Measurements from ENCODE around the gene ACOT7.

GRCh38 chr1:6300342-6301048 is 93.1 kb downstream of the ACOT7 start:
- TF ChIP-seq CTCF (IDR thresholded peaks at IDR 0.05; ENCODE audit: borderline replicate concordance, extremely low read depth, low read length, poor library complexity, severe bottlenecking) = no peak
- TF ChIP-seq EZH2 (IDR thresholded peaks at IDR 0.05; ENCODE audit: borderline replicate concordance, low read depth, low read length, severe bottlenecking) = no peak
